Loucy (cell line): ENCODE data around the gene FLYWCH2.
A peak's percentile ranks its signal among the peaks of the same experiment; 100 is the strongest.

Experiments
- CTCF ChIP-seq: fragments of 200-600 bp; sonication (generic); conservative IDR thresholded peaks from 2 replicates; pipeline ENCODE4 v1.5.1; 2014; ENCODE audit warnings: mild to moderate bottlenecking, antibody characterized with exemption, low read length
- EZH2phosphoT487 ChIP-seq: fragments of 200-600 bp; IDR thresholded peaks from 2 replicates; pipeline ENCODE4 v1.6.1; 2018; ENCODE audit warnings: antibody characterized with exemption, mild to moderate bottlenecking, moderate library complexity, borderline replicate concordance

- TF ChIP-seq CTCF (peak; percentile 65), EZH2phosphoT487 (no peak)
Measured at GRCh38 chr16:2874912-2875362, 8.1 kb upstream of the FLYWCH2 start.
